Stimulated activated CD8-positive, alpha-beta memory T cell treated with anti-CD3 and anti-CD28 coated beads, Interleukin-15, amount 100 ng/mL, for 48 hours (primary cell): Measurements from ENCODE around the gene TFDP1.
"Not testable (repeated sequence)": the region's sequence is repeated elsewhere in the genome, so short reads cannot be mapped to it uniquely, and the experiment has no call there.

Source experiments
- DNase-seq, 2 donors: peaks; one replicate each; pipeline ENCODE4 v3.0.0-alpha.2; 2020; ENCODE audit warnings: low read depth in 2 of 2

Gene TFDP1

DNA sequence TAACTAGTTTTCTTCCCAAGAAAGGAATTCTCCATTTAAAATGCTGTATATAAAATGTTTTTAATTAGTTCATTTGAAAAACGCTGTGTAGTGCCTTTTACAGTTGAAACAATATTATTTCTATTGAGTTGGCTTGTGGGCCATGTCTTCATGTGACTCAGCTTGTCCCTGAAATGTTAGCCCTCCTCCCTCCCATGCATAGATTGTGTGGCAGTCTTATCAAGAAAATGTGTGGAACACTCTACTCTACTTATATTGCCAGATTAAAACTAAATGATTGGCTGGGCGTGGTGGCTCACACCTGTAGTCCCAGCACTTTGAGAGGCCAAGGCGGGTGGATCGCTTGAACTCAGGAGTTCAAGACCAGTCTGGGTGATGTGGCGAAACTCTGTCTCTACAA, 33.4 kb downstream of the TFDP1 start:
- DNase-seq: no peak

- no peak for DNase-seq
Observed at GRCh38 chr13:113618455-113618854, 33.9 kb downstream of the TFDP1 start.

- no peak for DNase-seq
Observed at GRCh38 chr13:113620036-113620796, 35.7 kb downstream of the TFDP1 start.

DNA sequence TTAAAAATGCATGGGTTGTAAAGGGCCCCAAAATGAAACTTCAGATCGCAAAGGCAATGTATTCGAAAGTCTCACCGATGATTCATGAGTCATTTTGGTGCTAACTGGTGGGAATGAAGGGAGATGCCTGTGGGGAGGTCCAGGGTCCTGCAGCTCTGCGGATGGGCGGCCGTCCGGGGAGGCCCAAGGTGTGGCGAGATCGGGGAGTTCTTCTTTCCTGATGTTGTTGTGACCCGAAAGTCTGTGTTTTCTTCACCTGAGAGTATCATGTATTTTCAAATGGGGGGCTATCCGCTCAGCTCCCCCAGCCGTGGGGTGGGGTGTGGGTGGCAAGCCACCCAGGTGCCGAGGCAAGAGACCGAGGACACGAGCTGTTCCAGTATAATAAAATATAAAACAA, 36.5 kb downstream of the TFDP1 start:
- no peak for DNase-seq

DNA sequence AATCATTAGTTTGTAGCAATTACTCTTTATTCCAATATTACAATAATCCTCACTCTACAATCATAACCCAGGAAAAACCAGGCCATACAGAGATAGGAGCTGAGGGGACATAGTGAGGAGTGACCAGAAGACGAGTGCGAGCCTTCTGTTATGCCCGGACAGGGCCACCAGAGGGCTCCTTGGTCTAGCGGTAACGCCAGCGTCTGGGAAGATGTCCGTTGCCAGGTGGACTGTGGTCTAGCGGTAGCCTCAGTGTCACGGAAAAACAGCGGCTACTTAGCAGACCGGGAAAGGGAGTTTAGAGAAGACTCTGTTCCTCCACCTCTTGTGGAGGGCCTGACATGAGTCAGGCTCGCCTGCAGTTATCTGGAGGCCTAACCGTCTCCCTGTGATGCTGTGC, 36.9 kb downstream of the TFDP1 start:
- not testable (repeated sequence) for DNase-seq

DNA sequence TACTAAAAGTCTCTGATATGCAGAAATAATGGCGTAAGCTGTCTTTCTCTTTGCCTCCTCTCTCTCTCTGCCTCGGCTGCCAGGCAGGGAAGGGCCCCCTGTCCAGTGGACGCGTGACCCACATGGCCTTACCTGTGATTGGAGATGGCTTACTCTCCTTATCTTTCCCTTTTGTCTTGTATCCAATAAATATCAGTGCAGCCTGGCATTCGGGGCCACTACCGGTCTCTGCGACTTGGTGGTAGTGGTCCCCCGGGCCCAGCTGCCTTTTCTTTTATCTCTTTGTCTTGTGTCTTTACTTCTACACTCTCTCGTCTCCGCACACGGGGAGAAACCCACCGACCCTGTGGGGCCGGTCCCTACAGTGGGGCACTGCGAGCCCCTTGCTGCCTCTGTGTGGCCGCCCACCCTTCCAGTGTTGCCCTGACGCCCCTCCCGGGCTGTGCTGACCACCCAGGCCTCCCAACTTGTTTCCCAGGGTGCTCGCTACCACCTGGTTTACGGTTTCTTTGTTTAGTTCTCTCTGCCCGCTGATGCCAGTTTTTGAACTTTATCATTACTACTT, 37.5 kb downstream of the TFDP1 start:
- DNase-seq: not testable (repeated sequence)

- DNase-seq: no peak
Observed at GRCh38 chr13:113622791-113623490, 38.4 kb downstream of the TFDP1 start.

GRCh38 chr13:113623491-113624234, 39.1 kb downstream of the TFDP1 start:
- DNase-seq: no peak

DNA sequence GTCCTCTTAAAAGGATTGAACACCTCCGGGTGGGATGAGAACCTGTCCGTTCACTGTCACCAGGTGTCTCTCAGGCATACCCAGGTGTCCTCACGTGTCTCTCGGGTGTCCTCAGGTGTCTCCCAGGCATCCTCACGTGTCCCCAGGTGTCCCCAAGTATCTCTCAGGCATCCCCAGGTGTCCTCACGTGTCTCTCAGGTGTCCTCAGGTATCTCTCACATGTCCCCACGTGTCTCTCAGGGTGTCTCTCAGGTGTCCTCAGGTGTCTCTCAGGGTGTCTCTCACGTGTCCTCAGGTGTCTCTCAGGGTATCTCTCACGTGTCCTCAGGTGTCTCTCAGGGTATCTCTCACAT, 39.7 kb downstream of the TFDP1 start:
- DNase-seq: no peak

- DNase-seq: not testable (repeated sequence)
Observed at GRCh38 chr13:113624640-113625304, 40.2 kb downstream of the TFDP1 start.

DNA sequence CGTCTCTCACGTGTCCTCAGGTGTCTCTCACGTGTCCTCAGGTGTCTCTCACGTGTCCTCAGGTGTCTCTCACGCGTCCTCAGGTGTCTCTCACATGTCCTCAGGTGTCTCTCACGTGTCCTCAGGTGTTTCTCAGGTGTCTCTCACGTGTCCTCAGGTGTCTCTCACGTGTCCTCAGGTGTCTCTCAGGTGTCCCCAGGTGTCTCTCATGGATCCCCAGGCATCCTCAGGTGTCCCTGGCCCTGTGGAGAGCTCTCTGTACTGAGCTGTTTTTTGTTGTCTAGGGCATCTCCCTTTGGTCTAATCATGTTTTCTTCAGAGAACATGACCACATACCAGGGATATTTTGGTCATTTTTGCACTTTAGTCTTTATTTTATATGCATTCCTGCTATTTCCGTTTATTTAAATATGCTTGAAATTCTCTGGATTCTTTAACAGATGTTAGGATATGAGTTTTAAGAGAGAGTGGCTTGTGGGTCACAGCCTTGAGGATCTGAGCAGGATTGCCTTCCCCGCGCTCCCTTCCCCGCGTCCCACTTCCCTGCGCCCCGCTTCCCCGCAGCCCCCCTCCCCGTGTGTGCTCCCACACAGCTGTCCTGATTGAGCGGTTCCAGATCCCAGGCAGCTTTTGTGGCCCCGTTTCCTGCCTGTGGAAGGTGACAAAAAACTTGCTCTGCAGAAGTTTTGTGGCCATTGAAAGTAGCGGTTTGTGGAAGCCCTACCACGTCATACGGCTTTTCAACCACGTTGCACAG, 41.6 kb downstream of the TFDP1 start:
- no peak for DNase-seq

DNA sequence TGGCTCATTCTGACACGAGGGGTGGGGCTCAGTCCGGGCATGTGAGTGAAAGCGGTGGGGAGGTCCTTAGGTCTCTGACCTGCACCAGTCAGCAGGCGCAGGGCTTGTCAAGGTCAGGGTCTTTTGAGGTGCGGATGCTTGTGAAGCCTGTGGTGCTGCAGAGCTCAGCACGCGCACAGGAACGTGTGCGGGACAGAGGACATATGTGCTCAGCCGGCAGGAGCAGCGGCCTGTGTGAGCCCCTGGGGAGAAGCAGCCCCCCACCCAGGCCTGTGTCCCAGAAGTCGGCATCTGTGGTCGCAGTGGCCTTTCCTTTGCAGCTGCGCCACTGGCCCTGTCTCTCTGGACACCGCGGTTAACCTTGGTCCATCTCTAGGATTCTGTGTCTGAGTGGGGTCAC, 42.6 kb downstream of the TFDP1 start:
- no peak for DNase-seq

GRCh38 chr13:113628291-113629270, 44.0 kb downstream of the TFDP1 start:
- no peak for DNase-seq

- no peak for DNase-seq
Observed at GRCh38 chr13:113629866-113630265, 45.3 kb downstream of the TFDP1 start.

DNA sequence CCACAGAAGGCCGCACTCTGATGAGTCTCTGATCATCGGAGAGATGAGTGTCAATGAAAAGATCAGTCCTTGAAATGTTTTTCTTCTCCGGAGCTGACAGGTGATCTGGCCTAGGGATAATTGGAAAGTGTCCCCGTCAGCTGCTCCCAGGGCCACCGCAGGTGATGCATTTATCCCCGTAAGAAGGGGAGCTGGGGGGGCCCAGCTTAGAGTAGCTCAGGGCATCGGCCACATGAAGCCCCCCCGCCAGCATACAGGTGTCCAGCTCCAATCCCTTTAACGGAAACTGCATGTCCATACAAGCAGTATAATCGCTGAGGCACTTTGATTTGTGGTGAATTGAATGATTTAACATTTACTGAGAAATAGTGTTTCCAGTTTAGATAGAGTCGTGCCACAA, 45.7 kb downstream of the TFDP1 start:
- DNase-seq: no peak

GRCh38 chr13:113630804-113631203, 46.3 kb downstream of the TFDP1 start:
- no peak for DNase-seq

- no peak for DNase-seq
Observed at GRCh38 chr13:113631341-113632095, 47.0 kb downstream of the TFDP1 start.

- no peak for DNase-seq
Observed at GRCh38 chr13:113632706-113633484, 48.3 kb downstream of the TFDP1 start.
